COR-L47 (cell line): ENCODE results near the gene CNPY2.
"Not testable (repeated sequence)": the region's sequence is repeated elsewhere in the genome, so short reads cannot be mapped to it uniquely, and the experiment has no call there.

Experiments used
- DNase-seq: peaks from one replicate; lab custom pipeline; 2025; lab: John Stamatoyannopoulos, UW

The CNPY2 gene

GRCh38 chr12:56298828-56299227 is 17.0 kb downstream of the CNPY2 start:
- no peak for DNase-seq

GRCh38 chr12:56297400-56297799 is 18.4 kb downstream of the CNPY2 start:
- DNase-seq = no peak

- no peak for DNase-seq
Measured at GRCh38 chr12:56296295-56296694, 19.5 kb downstream of the CNPY2 start.

- no peak for DNase-seq
Measured at GRCh38 chr12:56293795-56294194, 22.0 kb downstream of the CNPY2 start.

- DNase-seq = no peak
Measured at GRCh38 chr12:56288705-56289387, 26.9 kb downstream of the CNPY2 start.

- no peak for DNase-seq
Measured at GRCh38 chr12:56286044-56286830, 29.6 kb downstream of the CNPY2 start.

GRCh38 chr12:56284263-56284662 is 31.5 kb downstream of the CNPY2 start:
- not testable (repeated sequence) for DNase-seq

- DNase-seq = no peak
Measured at GRCh38 chr12:56282579-56282978, 33.2 kb downstream of the CNPY2 start.

- DNase-seq = no peak
Measured at GRCh38 chr12:56282030-56282429, 33.8 kb downstream of the CNPY2 start.

GRCh38 chr12:56280849-56281248 is 34.9 kb downstream of the CNPY2 start:
- DNase-seq = no peak

- DNase-seq = no peak
Measured at GRCh38 chr12:56278905-56279304, 36.9 kb downstream of the CNPY2 start.

- DNase-seq = no peak
Measured at GRCh38 chr12:56274299-56274698, 41.5 kb downstream of the CNPY2 start.

- DNase-seq = not testable (repeated sequence)
Measured at GRCh38 chr12:56272468-56272867, 43.3 kb downstream of the CNPY2 start.

- DNase-seq = no peak
Measured at GRCh38 chr12:56271031-56271430, 44.8 kb downstream of the CNPY2 start.

- no peak for DNase-seq
Measured at GRCh38 chr12:56267443-56268071, 48.2 kb downstream of the CNPY2 start.

GRCh38 chr12:56266693-56267442 is 48.9 kb downstream of the CNPY2 start, which contains the start of gene COQ10A:
COQ10A (plus strand) TSS chr12:56266942; CDS start chr12:56267119, 177 bp downstream.
- DNase-seq = peak; percentile 74

- DNase-seq = not testable (repeated sequence)
Measured at GRCh38 chr12:56266068-56266692, 49.6 kb downstream of the CNPY2 start.

- not testable (repeated sequence) for DNase-seq
Measured at GRCh38 chr12:56262955-56263354, 52.8 kb downstream of the CNPY2 start.

- no peak for DNase-seq
Measured at GRCh38 chr12:56261503-56262232, 54.1 kb downstream of the CNPY2 start.

GRCh38 chr12:56260921-56261320 is 54.9 kb downstream of the CNPY2 start:
- no peak for DNase-seq

- DNase-seq = no peak
Measured at GRCh38 chr12:56260380-56260779, 55.4 kb downstream of the CNPY2 start.
